Hepatocyte (in vitro differentiated cells): ENCODE data around the gene SH3BGRL2.

Experiments used
- CTCF ChIP-seq: fragments of 200-600 bp; sonication (generic); IDR thresholded peaks from 2 replicates; pipeline ENCODE4 v1.5.1; 2016; ENCODE audit warnings: antibody characterized with exemption, mild to moderate bottlenecking; ENCODE audit not compliant: poor library complexity
- EZH2 ChIP-seq: fragments of 200-600 bp; sonication (generic); IDR thresholded peaks from 2 replicates; pipeline ENCODE4 v1.6.1; 2016; ENCODE audit warnings: antibody characterized with exemption, mild to moderate bottlenecking, borderline replicate concordance
- EZH2phosphoT487 ChIP-seq: fragments of 200-600 bp; sonication (generic); IDR thresholded peaks from one replicate; pipeline ENCODE4 v1.6.1; 2018; ENCODE audit warnings: antibody characterized with exemption, mild to moderate bottlenecking, low read depth, moderate library complexity; ENCODE audit not compliant: unreplicated experiment, severe bottlenecking

GRCh38 chr6:79750806-79751205, 119.7 kb downstream of the SH3BGRL2 start:
- no peak for TF ChIP-seq EZH2
- no peak for TF ChIP-seq CTCF
- no peak for TF ChIP-seq EZH2phosphoT487
